HG03097 (cell line): Measurements from ENCODE around the gene LRP5.

Experiments
- ATAC-seq: cut with Tn5 transposase; IDR thresholded peaks from one replicate; pipeline ENCODE4 v1.9.1; 2021; ENCODE audit not compliant: unreplicated experiment, low FRiP score

LRP5 gene

GRCh38 chr11:68480852-68481510 is 168.6 kb downstream of the LRP5 start:
- no peak for ATAC-seq

- ATAC-seq: no peak
Measured at GRCh38 chr11:68481579-68482240, 169.3 kb downstream of the LRP5 start.

- ATAC-seq: no peak
Measured at GRCh38 chr11:68488623-68489022, 176.2 kb downstream of the LRP5 start.

- ATAC-seq: no peak
Measured at GRCh38 chr11:68495220-68495729, 182.9 kb downstream of the LRP5 start.

GRCh38 chr11:68495872-68496271 is 183.5 kb downstream of the LRP5 start:
- no peak for ATAC-seq

- no peak for ATAC-seq
Measured at GRCh38 chr11:68497761-68498160, 185.4 kb downstream of the LRP5 start.

- ATAC-seq: no peak
Measured at GRCh38 chr11:68498321-68498720, 185.9 kb downstream of the LRP5 start.
